HCEC 1CT (cell line): ENCODE data around the gene RBM4.
"Not testable (repeated sequence)": the region's sequence is repeated elsewhere in the genome, so short reads cannot be mapped to it uniquely, and the experiment has no call there.

Source experiments
- DNase-seq: peaks from one replicate; pipeline ENCODE4 v3.0.0-alpha.2; 2017

The RBM4 gene, protein sequence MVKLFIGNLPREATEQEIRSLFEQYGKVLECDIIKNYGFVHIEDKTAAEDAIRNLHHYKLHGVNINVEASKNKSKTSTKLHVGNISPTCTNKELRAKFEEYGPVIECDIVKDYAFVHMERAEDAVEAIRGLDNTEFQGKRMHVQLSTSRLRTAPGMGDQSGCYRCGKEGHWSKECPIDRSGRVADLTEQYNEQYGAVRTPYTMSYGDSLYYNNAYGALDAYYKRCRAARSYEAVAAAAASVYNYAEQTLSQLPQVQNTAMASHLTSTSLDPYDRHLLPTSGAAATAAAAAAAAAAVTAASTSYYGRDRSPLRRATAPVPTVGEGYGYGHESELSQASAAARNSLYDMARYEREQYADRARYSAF

DNA sequence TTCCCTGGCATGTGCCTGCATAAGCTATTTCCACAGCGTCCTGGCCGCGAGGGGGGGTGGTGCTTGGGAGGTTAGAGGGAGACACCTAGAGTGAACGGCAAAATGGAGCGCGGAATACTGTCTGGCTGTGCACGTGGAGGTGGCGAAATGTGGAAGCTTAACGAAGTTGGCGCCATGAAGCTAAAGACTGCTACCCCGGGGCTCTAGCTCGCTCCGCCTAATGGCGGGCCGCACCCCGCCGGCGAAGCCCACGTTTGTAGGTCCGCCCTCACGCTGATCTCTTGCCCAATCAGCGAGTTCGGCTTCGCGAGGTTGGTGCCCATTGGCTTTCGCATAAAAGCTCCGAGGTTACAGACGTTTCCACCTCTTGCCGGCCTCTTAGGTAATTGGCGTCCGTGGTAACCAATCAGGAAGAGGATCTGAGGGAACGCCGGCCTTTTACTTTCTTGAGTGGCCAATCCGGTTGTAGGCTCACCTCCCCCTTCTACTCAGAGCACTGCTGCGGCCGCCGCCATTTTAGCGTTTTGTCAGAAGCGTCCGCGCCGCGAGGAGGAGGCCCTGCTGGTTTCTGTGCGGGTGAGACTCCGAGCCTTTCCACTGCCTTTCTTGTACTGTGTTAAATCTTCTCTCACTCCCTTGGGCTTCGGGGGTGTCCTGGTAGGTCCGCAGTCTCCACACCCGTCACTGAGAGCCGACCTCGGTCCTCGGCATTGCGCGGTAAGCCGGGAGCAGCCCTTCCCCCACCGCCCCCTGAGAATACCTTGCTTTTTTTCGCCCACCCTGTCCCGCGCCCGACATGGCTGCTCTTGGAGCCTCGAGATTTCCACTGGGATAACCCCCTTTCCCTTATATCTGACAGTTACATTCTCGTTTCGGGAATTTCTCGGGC is at the start of gene RBM4:
TSS of gene RBM4 (plus strand) at position 527 of the 889 bp plus-strand sequence. CDS start 1,009 bp downstream, outside the sequence.
- peak; percentile 100 for DNase-seq

DNA sequence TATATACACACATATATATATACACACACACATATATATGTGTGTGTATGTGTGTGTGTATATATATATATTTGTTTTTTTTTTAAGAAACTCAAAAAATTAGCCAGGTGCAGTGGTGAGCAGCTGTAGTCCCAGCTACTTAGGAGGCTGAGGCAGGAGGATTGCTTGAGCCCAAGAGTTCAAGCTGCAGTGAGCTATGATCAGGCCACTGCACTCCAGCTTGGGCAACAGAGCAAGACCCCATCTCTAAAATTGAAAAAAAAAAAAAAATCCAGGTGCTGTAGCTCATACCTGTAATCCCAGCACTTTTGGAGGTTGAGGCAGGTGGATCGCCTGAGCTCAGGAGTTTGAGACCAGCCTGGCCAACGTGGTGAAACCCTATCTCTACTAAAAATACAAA is 49.2 kb upstream of the RBM4 start:
- DNase-seq = not testable (repeated sequence)

DNA sequence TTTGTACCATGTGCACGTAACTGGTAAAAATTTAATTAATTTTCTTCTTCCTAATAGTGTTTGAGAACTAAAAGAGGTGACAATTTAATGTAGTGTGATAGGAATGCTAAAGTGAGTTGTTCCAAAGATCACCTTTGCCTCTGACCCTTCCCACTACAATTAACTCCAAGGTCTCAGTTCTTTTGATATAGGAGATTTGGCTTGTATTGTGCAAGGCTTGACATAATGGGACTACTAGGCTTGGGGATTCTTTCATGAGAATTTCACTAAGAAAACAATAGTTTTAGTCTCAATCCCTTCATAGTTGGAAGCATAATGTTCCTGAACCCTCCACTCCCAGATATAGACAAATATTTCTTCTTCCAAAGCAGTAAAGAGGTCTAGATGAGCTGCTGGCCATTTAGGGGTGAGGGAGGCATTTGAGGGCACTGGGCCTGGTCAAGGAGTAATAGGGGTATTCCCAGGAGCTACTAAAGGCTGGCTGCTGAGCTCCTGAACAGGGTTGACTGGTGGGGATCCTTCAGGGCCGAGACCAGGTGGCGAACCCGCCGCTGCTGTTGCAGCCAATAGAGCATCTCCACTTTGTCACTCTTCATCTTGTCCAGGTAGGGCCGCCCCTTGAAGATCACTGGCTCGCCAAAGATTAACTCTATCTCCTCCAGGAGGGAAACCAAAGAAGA is 48.4 kb upstream of the RBM4 start:
- DNase-seq = no peak

DNA sequence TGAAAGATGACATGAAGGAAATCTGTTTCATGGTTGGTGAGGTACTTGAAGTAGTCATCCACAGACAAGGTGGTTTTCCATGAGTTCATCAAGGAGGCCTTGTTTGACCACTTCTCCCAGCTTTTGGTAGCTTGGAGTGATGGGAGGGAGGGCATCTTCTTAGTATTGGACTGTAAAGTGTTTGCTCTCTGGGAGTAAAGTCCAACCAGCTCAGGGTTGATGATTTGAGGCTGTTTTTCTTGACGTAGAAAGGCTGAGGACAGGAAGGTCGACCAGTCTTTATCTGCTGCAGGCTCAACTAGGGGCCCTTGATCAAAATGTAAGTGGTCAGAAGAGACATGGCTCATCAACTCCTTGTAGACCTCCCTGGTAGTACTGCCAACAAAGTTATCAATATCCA is 47.3 kb upstream of the RBM4 start:
- DNase-seq = no peak

DNA sequence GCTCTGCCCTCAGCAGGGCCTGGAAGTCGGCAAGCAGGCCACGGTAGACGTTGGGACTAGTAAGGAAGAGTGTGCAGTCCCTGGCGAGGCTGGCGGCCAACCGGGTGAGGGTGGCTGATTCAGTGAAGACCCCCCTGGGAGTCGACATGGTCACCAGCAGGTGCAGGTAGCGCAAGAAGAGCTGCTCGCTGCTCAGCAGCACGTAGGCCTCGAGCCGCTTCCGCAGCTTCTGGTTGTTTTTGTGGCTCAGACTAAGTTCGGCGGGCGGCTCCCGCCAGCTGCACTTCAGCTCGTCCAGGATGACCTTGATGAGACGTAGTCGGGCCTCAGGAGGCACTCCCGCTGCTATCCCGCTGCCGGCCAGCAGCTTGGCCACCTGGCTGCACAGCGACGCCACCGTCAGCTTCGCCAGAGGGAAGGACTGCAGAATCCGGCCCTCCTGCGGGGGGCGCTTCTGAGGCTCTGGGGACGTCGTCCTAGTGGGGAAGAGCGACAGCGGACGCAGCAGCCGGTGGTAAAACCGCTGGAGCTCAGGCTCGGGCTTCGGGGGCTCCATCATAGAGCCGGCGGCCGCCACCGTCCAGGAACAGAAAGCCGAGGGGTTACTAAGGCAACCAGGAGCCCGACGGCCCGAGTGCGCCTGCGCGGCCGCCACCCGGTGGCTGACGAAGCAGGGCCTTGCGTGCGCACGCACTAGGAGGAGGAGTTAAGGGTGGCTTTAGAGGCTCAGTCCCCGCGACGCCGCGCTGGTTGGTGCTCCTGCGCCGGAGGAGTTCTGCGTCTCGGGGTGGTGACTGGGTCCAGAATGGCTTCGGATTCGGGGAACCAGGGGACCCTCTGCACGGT is 45.8 kb upstream of the RBM4 start, which contains the start of the genes CCDC87 and CCS:
TSS of gene CCDC87 (minus strand) at position 607 of the 846 bp plus-strand sequence. CDS start at position 559, 48 bp downstream.
TSS of gene CCS (plus strand) at position 729 of the 846 bp plus-strand sequence. CDS start at position 806, 77 bp downstream.
- DNase-seq = peak; percentile 88

DNA sequence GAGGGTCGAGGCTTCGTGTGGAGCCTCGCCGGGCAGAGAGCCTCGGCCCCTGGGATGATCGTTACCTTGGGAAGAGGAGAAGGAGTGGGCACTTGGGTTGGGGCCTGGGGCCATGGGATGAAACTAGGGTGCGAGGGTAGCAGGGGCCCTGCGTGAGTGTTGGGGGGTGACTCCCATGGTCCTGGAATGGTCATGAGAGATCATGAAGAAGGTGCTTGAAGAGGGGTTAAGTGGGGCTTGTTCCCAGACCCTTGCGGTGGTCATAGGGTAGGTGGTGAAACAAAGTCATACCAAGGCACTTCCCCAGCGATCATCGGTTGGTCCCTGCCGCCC is 45.2 kb upstream of the RBM4 start:
- DNase-seq = no peak

DNA sequence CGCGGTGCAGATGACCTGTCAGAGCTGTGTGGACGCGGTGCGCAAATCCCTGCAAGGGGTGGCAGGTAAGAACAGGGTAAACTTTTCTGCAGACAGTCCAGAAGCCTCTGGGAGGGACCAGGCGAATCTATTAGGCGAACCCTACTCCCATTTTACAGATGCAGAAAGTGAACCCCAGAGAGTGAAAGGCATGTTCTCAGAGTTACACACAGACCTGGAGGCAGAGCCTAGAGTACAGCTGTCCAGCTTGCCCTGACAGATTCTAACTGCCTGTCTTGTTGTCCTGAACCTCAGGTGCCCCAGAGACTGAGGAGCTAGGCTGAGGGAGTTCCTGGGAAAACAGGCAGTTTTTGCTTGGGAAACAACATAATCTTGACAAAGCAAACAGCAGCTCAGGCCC is 44.9 kb upstream of the RBM4 start:
- DNase-seq = no peak

DNA sequence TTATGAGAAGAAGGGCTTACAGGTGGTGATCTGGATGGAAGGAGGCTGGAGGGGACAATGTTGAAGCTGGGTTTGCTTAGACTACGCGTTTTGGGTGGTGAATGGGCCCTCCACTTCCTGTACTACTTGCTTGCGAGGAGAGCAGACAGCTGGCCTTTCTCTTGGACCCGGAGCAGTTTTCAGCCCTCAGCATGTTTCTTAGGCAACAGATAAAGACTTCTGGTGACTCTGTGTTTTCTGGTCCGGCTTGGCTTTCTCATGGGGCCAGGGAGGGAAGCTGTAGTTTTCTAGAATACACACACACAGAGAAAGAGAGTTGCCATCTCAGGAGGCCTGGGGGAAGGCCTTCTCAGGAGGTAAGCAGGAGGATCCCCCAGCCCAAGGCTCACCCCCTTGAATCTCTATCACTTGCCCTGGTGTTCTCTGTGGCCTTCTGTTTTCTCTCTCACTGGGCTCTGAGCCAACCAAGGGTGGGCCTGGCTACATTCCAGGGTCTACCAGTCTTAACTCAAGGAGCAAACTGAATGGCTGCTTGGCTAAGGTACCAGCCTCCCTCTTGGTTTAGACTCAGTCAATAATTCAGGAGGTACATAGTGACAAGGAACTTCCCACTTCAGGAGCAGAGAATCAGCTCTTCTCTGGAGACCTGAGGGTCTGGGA is 43.1 kb upstream of the RBM4 start:
- no peak for DNase-seq

DNA sequence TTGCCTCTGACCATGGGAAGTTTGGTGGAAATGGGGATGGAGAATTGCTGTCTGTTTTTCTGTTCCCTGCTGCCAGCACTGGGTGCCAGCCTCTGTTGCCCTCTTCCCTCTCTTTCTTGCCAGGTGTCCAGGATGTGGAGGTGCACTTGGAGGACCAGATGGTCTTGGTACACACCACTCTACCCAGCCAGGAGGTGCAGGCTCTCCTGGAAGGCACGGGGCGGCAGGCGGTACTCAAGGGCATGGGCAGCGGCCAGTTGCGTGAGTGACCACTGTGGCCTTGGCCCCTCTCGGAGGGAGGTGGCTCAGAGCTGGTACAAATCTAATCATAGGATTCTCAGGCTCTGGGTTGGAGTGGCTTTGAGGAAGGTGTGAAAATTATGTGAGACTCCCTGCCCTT is 39.5 kb upstream of the RBM4 start:
- no peak for DNase-seq

DNA sequence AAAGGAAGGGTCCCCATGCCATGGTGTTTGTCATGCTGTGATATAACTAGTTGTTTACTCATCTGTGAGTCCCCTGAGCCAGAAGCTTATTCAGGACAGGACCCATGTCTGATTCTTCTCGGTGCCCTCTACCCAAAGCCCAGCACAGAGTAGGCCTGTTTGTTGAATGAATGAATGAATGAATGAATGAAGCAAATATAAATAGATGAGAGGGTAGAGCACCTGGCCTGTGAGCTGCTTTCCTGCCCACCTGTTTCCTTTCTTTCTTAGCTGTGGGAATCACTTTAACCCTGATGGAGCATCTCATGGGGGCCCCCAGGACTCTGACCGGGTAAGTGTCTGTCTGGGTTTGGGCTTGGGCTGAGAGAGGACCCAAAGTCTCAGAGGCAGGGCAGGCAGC is 38.3 kb upstream of the RBM4 start:
- DNase-seq = no peak

DNA sequence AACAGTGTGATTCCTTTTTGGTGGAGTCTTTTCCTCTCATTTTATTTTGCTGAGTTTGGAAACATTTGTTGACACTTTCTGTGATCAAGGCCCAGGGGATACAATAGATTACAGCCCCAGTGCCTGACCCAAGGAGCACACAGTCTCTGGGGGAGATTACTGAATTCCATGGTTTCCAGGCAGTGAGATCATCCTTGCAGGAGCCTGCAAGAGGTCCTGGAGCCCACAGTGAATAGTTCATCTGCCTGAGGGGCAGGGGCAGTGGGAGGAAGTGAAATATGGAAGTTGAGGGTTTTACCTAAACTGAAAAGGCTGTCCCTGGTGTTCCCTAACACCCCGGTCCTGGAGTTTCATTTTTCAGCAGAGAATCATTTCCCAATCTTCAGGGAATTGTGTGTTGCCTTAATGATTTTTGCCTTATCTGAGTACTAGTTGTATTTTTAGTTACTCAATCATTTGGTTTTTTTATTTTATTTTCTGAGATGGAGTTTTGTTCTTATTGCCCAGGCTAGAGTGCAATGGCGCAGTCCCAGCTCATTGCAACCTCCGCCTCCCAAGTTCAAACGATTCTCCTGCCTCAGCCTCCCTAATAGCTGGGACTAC is 37.8 kb upstream of the RBM4 start:
- no peak for DNase-seq

DNA sequence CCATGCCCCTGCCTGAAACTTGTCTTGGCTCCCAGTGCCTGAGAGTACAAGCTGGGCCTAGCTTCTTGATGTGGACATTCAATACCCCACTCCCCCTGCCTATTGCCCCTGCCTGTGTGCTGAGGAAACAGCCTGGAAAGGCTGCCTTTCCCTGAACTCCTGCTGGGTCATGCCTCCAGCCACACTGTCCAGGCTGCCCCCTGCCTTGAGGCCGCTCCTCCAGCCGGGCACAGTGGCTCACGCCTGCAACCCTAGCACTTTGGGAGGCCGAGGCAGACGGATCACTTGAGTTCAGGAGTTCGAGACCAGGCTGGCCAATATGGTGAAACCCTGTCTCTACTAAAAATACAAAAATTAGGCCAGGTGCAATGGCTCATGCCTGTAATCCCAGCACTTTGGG is 35.4 kb upstream of the RBM4 start:
- DNase-seq = no peak

DNA sequence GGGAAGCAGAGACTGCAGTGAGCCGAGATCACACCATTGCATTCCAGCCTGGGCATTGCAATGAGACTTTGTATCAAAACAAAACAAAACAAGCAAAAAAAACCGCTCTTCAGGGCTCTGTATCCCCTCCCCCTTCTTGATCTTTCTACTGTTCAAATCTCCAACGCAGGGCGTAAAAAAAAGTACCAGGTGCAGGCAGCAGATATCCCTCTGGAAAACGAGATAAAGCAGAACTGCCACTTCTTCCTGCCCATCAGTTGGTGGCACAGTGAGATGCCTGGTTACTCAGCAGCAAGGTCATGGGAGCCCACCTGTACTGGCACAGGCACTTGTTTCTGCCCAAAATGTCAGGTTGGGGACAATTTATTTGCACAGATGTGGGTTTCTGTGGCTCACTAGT is 34.3 kb upstream of the RBM4 start:
- no peak for DNase-seq

DNA sequence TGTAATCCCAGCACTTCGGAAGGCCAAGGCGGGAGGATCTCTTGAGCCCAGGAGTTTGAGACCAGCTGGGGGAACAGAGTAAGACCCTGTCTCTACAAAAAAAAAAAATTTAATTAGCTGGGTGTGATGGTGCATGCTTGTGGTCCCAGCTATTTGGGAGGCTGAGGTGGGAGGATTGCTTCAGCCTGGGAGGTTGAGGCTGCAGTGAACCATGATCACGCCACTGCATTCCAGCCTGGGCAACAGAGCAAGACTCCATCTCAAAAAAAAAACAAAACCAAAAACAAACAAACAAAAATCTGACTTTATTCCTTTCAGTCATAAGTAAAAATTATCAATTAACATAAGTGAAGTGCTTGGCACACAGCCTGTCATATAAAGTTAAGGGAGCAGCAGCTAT is 31.9 kb upstream of the RBM4 start:
- DNase-seq = not testable (repeated sequence)

DNA sequence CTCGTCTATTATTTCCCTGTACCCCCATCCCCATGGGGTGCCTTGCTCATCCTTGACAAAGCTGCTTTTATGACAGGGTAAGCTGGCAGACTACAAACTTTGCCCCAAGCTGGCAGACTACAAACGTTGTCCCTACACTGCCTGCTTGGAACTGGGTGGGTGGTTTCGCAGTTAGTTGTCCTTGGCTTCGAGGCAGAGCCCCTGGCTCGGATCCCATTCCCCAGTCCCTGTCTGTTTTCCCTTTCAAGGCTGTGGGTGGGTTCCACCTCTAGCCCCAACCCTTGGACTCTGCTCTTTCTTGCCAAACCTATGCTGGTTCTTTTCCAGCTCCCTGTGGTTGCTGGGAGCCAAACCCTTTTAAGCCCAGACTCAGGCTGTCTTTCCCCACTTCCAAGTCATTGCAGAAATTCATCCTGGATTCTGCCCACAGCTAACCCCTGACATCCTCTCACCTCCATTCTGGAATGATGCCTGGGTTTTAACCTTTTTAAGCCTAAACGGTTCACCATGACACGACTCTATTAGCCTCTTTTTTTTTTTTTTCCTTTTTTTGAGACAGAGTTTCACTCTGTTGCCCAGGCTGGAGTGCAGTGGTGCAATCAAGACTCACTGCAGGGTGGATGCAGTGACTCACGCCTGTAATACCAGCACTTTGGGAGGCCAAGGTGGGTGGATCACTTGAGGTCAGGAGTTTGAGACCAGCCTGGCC is 31.2 kb upstream of the RBM4 start:
- peak; percentile 53 for DNase-seq

DNA sequence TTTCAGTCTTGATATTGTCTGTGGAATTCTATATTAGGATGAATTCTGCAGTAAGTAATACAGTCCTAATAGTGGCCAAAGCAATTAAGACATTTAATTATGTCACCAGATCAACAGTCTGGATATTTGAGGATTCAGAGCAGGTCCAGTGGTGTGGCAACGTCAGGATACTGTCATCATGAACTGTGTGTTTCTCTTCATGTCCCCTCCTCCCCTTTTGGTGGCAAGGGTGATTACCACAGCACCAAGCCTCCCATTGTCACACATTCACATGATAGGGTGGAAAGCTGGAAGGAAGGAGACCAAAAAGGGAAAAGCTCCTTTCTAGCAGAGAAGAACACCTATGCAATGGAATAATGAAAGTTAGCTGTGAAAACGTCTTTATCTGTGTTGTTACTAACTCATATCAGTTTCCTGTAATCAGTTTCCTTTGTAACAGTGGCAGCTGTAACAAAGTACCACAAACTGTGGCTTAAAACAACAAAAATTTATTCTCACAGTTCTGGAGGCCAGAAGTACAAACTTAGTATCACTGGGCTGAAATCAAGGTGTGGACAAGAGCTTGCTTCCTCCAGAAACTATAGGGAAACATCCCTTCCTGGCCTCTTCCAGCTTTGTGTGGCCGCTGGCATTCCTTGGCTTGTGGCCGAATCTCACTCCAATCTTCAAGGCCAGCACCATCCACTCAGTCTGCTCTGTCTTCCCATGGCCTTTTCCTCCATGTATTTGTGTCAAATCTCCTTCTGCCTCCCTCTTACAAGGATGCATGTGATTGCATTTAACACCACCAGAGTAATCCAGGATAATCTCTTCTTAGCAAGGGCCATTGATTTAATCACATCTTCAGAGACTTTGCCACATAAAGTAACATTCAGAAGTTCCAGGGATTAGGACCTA is 28.5 kb upstream of the RBM4 start:
- no peak for DNase-seq

DNA sequence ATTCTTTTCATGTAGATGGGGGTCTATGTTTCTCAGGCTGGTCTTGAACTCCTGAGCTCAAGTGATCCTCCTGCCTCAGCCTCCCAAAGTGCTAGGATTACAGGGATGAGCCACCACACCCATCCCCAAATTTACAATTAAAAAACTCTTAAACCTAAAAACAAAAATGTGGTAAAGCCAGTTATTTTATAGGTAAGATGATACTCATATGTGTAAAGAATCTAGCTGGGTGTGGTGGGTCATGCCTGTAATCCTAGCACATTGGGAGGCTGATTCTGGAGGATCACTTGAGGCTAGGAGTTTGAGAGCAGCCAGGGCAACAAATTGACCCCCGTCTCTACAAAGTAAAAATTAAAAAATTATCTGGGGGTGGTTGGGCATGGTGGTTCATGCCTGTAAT is 26.0 kb upstream of the RBM4 start:
- no peak for DNase-seq

DNA sequence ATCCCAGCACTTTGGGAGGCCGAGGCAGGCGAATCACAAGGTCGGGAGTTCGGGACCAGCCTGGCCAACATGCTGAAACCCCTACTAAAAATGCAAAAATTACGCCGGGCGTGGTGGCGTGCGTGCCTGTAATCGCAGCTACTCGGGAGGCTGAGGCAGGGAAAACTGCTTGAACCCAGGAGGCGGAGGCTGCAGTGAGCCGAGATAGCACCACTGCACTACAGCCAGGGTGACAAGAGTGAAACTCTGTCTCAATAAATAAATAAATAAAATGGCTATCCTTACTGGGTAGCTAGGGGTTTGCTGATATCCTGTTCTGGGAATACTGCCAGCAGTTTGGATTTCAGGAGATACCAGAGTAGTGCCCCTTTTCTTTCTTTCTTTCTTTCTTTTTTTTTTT is 24.4 kb upstream of the RBM4 start:
- no peak for DNase-seq

DNA sequence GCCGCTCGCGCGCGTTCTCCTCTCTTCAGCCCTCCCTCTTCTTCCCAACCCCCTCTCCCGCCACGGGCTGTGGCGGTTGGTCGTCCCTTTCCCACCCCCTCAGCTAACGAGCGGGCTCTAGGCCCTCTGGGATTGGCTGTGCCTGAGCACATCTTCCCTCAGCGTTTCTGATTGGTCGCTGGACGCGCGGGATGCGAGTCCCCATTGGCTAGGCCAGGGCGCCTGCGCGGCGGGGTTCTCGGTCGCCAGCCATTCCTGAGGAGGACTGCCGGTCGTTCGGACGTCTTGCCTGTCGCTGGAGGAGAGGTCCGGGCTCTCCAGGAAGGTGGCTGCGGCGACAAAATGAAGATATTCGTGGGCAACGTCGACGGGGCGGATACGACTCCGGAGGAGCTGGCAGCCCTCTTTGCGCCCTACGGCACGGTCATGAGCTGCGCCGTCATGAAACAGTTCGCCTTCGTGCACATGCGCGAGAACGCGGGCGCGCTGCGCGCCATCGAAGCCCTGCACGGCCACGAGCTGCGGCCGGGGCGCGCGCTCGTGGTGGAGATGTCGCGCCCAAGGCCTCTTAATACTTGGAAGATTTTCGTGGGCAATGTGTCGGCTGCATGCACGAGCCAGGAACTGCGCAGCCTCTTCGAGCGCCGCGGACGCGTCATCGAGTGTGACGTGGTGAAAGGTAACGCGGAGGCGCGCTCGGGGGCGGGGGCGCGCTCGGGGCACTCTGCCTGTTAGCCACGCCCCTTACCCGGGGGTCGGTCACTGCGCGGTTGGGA is 21.9 kb upstream of the RBM4 start, which contains the start of gene RBM14:
TSS of gene RBM14 (plus strand) at position 252 of the 776 bp plus-strand sequence. CDS start at position 343, 91 bp downstream.
- peak; percentile 99 for DNase-seq
